Duodenal mucosa (tissue), 2 donors: ENCODE measurements around the gene AGBL1.

ENCODE experiments used
- H3K27ac ChIP-seq: one replicate; pipeline ENCODE4 v1.7.0; 2013; ENCODE audit warnings: low read depth, low read length
- H3K27me3 ChIP-seq, 2 donors: one replicate each; pipeline ENCODE4 v1.7.0; 2013; ENCODE audit warnings: low read length in 2 of 2, control low read depth in 1 of 2; ENCODE audit not compliant: insufficient read depth in 2 of 2, control insufficient read depth in 1 of 2
- H3K36me3 ChIP-seq, 2 donors: one replicate each; pipeline ENCODE4 v1.7.0; 2013; ENCODE audit warnings: low read length in 2 of 2, control low read depth in 1 of 2; ENCODE audit not compliant: insufficient read depth in 2 of 2, control insufficient read depth in 1 of 2
- H3K4me1 ChIP-seq, 2 donors: one replicate each; pipeline ENCODE4 v1.7.0; 2013; ENCODE audit warnings: low read length in 2 of 2, control low read depth in 1 of 2; ENCODE audit not compliant: insufficient read depth in 2 of 2, control insufficient read depth in 1 of 2
- H3K4me3 ChIP-seq, 2 donors: one replicate each; pipeline ENCODE4 v1.7.0; 2013; ENCODE audit warnings: low read length in 2 of 2, low read depth in 1 of 2
- H3K9ac ChIP-seq, 2 donors: one replicate each; pipeline ENCODE4 v1.7.0; 2013; ENCODE audit warnings: low read length in 2 of 2, low read depth in 1 of 2
- H3K9me3 ChIP-seq, 2 donors: one replicate each; pipeline ENCODE4 v1.7.0; 2013; ENCODE audit warnings: low read length in 2 of 2, control low read depth in 1 of 2; ENCODE audit not compliant: control insufficient read depth in 1 of 2

AGBL1 gene

DNA sequence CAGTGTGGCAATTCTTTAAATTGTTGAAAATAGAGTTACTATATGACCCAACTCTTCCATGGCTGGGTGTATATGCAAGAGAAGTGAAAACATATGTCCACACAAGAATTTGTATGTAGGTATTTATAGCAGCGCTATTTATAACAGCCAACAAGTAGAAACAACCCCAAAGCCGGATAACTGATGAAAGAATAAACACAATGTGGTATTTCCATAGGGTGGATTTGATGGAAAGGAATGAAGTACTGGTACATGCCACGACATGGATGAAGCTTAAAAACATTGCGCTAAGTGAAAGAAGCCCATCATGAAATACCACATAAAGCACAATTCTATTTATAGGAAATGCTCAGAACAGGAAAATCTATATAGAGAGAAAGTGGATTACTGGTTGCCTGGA lies 554.5 kb downstream of the AGBL1 start:
- H3K27ac ChIP-seq = no peak overlapping the region
- H3K36me3 ChIP-seq = no peaks in the 10 kb centered on the region
- no peaks in the 10 kb centered on the region for H3K9me3 ChIP-seq
- H3K27me3 ChIP-seq = no peaks in the 10 kb centered on the region
- H3K9ac ChIP-seq = no peak overlapping the region
- no peak overlapping the region for H3K4me3 ChIP-seq
- H3K4me1 ChIP-seq = peaks cover 25 to 34% of the 10 kb centered on the region in 2 donors

DNA sequence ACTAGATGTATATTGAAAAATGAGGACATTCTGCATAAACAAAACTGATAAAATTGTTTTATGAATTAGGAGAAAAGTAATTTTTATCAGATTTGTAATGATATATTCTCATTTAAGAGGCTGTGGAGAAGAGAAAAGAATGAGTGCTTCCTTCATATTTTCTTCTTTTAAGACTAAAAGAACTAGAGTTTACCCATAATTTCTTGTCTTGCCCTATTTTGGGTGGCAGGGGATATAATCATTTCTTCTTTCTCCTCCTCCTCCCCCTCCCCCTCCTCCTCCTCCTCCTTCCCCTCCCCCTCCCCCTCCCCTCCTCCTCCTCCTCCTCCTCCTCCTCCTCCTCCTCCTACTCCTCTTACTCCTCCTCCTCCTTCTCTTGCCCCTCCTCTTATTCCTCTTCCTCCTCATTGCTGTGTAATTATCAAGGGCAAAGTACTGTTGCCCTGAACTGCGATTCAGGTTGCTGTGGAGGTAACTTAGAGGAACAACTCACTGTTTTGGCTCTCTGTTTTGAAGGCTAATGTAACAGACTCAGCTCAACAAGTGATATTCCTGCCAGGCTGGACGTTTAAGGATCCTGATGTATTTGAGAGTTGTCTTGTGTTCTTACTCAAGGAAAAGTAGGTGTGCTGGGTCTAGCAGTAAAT lies 555.4 kb downstream of the AGBL1 start:
- no peaks in the 10 kb centered on the region for H3K36me3 ChIP-seq
- H3K9me3 ChIP-seq = no peaks in the 10 kb centered on the region
- H3K4me1 ChIP-seq = peaks cover 19 to 26% of the 10 kb centered on the region in 2 donors
- H3K27me3 ChIP-seq = no peaks in the 10 kb centered on the region
- H3K27ac ChIP-seq = no peak overlapping the region
- H3K9ac ChIP-seq = no peak overlapping the region
- H3K4me3 ChIP-seq = no peak overlapping the region

DNA sequence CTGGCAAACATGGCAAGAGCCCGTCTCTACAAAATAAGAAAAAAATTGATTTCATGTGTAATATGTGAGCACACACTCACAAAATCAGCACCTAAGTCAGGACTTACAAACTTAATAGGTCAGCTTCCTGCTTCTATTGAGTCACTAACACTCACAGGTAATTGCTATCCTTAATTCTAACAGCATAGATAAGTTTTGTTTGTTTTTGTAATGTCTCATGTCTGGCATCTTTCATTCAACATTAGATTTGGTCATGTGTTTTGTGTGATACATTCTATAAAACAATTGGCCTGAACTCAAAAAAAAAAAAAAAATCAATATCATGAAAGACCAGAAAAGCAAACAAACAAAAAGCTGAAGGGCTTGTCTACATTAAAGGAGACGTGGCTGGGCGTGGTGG lies 564.7 kb downstream of the AGBL1 start:
- Histone ChIP-seq H3K4me3 (no peak overlapping the region), H3K27ac (no peak overlapping the region), H3K27me3 (no peaks in the 10 kb centered on the region), H3K9ac (no peak overlapping the region), H3K4me1 (no peaks in the 10 kb centered on the region), H3K36me3 (no peaks in the 10 kb centered on the region), H3K9me3 (no peaks in the 10 kb centered on the region)

DNA sequence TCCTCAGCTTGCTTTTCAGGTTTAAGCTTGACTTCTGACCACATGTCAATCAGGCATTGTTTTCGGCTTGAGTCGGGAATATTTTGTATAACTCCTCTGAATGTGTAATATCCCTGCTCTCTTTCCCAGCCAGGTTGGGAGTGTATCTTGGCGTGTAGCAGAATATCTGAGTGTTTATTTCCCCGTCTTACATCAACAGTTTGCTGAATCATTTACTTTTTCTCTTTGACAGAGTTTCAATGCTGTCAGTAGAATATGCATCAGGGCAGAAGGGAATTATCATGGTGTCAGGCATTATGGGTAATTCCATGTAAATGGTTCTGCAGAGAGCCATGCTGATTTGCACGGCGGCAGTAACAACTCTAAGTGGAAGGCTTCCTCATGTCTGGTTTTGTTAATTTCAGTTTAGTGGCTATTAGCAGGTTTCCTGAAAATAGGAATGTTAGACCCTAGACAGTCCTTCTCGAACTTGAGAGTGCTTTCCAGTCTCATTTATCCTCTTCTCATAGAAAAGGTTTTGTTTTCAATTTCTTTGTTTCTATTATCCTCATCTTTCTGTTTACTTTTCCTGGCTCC lies 566.3 kb downstream of the AGBL1 start:
- Histone ChIP-seq H3K4me3 (no peak overlapping the region), H3K27ac (no peak overlapping the region), H3K9me3 (no peaks in the 10 kb centered on the region), H3K27me3 (no peaks in the 10 kb centered on the region), H3K9ac (no peak overlapping the region), H3K36me3 (no peaks in the 10 kb centered on the region), H3K4me1 (no peaks in the 10 kb centered on the region)

DNA sequence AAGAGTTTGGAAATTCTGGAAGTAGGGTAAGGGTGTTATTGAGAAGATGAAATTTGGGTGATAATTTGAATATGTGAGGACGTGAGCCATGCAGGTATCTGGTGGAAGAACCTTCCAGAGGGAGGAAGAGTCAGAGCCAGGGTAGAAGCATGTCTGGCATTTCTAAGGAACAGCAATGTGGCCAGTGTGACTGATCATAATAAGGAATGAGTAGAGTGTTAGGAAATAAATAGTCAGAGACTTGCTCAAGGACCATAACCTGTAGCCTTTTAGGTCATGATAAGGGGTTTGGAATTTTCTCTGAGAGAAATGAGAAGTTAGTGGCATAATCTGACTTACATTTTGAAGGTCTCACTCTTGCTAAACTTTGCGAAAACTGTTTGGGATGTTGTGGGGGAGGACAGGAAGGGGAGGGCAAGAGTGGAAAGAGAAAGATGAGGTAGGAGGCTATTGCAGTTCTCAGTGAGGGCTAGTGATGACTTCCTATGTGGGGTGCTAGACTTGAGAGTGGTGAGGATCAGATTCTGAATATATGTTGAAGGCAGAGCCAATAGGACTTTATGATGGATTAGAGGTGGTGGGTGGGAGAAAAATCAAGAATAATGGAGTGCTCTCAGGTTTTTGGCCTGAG lies 568.3 kb downstream of the AGBL1 start:
- no peaks in the 10 kb centered on the region for H3K4me1 ChIP-seq
- H3K36me3 ChIP-seq = no peaks in the 10 kb centered on the region
- H3K27ac ChIP-seq = no peak overlapping the region
- H3K27me3 ChIP-seq = no peaks in the 10 kb centered on the region
- no peaks in the 10 kb centered on the region for H3K9me3 ChIP-seq
- no peak overlapping the region for H3K4me3 ChIP-seq
- H3K9ac ChIP-seq = no peak overlapping the region

DNA sequence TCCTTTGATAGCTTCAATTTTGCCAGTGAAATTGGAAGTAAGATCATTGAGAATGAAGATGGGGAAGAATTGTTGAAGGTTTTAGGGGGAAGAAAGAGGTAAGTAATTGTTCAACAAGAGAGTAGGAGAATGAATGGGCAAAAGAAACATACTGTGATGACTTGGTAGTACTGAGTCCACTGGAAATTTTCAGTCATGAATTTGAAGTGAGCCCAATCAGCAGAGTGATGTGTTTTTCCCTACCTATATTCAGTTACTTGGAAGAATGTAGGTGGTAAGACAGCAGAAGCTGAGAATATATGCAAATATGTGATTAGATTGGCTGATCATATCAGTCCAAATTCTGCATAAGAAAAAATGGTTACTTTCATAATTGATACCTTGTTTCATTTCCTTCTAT lies 569.6 kb downstream of the AGBL1 start:
- H3K4me1 ChIP-seq = no peaks in the 10 kb centered on the region
- no peak overlapping the region for H3K4me3 ChIP-seq
- H3K27ac ChIP-seq = no peak overlapping the region
- H3K9me3 ChIP-seq = no peaks in the 10 kb centered on the region
- no peaks in the 10 kb centered on the region for H3K27me3 ChIP-seq
- no peak overlapping the region for H3K9ac ChIP-seq
- no peaks in the 10 kb centered on the region for H3K36me3 ChIP-seq

DNA sequence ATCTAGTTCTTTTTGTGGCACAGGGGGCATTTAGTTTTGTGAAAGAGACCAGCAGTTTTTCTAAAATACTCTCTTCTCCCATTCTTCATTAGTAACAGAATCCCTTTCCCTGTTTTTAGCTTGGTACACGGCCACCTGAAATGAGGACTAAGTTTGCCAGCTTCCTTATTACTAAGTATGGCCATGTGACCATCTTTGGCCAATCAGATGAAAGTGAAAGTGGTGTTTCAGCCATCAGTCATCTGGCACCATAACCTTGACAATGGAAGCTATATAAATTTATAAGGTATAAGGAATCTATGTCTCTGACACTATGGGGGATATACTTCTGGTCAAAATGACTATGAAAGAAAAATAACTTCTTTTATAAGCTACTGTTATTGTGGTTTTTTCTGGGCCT lies 570.4 kb downstream of the AGBL1 start:
- no peaks in the 10 kb centered on the region for H3K4me1 ChIP-seq
- no peaks in the 10 kb centered on the region for H3K27me3 ChIP-seq
- no peaks in the 10 kb centered on the region for H3K9me3 ChIP-seq
- H3K36me3 ChIP-seq = no peaks in the 10 kb centered on the region
- no peak overlapping the region for H3K9ac ChIP-seq
- no peak overlapping the region for H3K4me3 ChIP-seq
- H3K27ac ChIP-seq = no peak overlapping the region

DNA sequence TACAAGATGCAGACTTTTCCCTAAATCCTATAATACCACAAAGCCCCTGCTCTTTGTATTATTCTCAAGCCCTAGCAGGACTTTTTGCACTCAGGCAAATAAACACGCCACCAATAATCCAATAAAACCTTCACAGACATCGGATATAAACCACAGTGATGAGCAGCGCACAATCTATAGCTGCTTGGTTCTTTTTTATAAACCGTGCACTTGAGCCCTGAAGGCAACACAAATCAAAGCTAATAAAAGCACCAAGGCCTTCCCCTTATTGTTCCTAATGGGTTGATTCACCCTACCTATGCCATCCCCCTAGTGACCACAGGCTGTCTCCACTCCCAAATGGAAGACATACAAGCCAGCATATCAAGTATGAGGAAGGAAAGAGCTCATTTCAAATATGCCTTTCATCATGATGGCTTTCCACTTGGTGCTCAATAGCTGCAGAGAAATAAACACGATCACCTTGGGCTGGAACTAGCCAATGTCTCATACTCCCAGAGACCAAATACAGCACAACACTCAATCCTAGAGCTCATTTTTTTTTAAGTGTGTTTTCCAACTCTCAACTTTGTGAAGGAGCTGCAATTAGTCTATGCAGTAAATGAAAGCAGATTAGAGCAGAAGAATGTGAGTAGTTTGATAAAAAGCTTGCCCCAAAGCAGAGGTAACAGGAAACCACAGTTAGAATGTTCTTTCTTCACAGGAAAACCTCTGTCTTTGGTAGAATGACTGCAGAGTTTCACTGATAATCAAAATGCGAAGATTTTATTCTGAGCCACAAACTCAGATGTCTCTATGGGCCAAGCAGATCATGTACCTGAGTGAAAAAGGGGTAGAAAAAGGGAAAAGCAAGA lies 573.9 kb downstream of the AGBL1 start:
- no peak overlapping the region for H3K27ac ChIP-seq
- no peaks in the 10 kb centered on the region for H3K9me3 ChIP-seq
- no peaks in the 10 kb centered on the region for H3K36me3 ChIP-seq

DNA sequence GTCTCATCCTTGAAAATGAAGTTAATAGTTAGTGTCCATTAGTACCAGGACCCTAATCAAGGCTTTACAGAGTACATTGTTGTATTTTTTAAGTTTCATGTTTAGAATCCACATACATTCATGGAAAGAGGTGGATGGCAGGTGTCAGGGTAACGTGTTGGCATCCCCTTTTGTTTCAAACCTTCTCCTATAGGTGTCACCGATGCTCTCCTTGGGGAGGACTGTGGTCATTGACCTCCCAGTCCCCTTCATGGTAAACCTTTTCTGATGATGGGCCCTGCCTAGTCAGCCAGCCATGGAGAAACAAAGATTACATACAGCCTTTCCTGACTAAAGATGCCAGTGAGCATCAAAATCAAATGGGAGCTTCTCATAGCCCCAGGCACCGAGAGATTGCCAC lies 574.8 kb downstream of the AGBL1 start:
- H3K4me1 ChIP-seq = no peaks in the 10 kb centered on the region
- H3K27ac ChIP-seq = no peak overlapping the region
- no peaks in the 10 kb centered on the region for H3K27me3 ChIP-seq
- H3K4me3 ChIP-seq = no peak overlapping the region
- H3K36me3 ChIP-seq = no peaks in the 10 kb centered on the region
- no peak overlapping the region for H3K9ac ChIP-seq
- no peaks in the 10 kb centered on the region for H3K9me3 ChIP-seq

More for the DNA sequence above, 573.9 kb downstream of the AGBL1 start:
- Histone ChIP-seq H3K27me3 (no peaks in the 10 kb centered on the region), H3K9ac (no peak overlapping the region), H3K4me3 (no peak overlapping the region), H3K4me1 (no peaks in the 10 kb centered on the region)

DNA sequence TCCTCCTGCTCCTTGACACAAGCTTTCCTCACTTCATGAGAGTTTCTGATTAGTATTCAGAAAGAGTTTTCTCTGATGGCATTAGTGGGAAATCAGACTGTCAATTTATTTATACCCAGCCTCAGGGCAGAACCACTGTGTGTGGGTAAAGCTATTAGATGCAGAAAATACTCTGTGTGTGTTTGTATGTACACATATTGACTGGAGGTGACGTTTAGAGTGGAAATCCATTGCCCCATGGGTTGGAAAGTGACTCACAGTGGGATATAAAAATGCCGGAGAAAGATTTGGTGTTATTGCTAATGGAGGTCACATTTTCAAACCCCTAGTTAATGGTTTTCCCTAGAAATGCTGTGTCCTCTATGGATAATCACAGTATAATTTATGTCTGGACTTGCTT lies 577.6 kb downstream of the AGBL1 start:
- no peaks in the 10 kb centered on the region for H3K36me3 ChIP-seq

More for the DNA sequence above, 577.6 kb downstream of the AGBL1 start:
- no peaks in the 10 kb centered on the region for H3K9me3 ChIP-seq
- no peak overlapping the region for H3K4me3 ChIP-seq
- H3K4me1 ChIP-seq = no peaks in the 10 kb centered on the region
- H3K9ac ChIP-seq = no peak overlapping the region
- H3K27ac ChIP-seq = no peak overlapping the region
- no peaks in the 10 kb centered on the region for H3K27me3 ChIP-seq
